Limb (tissue), 2 donors: Measurements from ENCODE around the gene RAD1.
A peak's percentile ranks its signal among the peaks of the same experiment; 100 is the strongest.

Source experiments
- DNase-seq, 2 donors: peaks; one replicate each; pipeline ENCODE4 v3.0.0-alpha.2; 2016; ENCODE audit errors: extremely low spot score in 2 of 2

Gene RAD1

DNA sequence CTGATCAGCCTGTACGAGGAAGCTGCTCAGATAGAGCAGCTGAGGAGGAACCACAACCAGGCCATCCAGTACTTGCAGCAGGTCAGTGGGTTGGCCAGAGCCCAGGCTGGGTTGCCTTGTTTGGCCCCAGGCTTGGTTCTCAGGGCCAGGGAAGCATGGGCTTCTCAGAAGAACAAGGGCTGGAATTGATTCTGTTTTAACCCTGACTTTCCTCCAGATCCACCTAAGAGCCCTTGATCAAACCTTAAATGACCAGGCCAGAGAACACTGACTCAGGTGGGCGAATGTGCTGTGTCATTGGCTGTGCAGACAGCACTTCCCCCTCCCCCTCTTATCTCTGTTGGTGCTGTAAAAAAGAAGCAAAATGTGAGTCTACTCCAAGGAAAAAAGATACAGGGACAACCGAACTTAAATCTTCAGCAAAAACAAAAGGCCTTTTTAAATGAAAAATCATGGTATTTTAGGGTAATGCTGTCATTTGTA, 48.3 kb downstream of the RAD1 start:
- DNase-seq = no peak

DNA sequence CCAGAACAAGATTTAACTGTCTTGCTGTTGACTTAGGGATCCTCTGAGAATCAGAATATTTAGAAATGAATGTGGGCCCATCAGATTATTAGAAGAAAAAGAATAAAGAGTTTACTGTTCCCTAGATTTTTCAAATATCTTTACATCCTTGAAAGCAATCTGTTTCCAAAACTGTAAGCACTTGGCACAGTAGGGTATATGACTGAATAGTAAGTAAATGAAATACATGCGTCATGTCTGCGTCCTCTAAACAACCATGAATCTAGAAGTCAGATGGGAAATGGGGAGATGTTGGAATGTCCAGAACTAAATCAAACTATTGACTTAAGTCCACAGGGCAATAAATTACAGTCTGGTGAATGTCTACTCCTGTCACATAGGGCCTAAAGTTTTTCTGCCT, 50.2 kb downstream of the RAD1 start:
- DNase-seq = peak in 1 of 2 donors; percentile 35

DNA sequence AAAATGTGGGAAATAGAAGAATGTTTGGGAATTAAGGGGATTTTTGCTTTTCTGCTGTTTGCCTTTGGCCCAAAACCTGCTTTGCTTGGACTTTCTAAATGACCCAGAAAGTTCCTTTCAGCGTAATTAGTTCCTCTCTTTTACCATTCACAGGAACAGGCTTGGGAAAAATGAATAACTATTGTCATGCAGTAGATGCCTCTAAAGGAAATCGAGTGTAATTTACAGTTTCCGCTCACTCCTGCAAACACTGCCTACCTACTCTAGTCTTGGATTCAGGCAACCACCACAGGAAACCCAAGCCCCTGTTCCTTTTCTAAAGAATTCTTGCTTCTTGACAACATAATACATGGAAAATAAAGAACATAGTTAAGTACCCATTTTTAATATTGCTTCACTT, 51.4 kb downstream of the RAD1 start:
- DNase-seq = no peak

DNA sequence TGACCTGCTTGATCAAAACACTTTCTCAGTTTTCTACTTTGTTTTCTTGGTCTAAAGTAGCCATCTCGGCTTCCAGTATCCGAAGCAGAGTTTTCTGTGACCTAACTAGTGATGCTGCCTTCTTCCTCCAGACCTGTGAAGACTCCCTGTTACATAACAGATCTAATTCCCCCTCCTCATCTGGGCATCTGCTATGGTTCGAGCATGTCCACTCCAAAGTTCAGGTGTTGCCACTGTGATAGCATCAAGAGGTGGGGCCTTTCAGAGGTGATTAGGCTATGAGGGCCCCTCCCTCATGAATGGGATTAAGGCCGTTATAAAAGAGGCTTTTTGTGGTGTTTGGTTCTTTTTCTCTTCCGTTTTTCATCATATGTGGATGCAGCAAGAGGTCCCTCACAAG, 56.1 kb downstream of the RAD1 start:
- no peak for DNase-seq

DNA sequence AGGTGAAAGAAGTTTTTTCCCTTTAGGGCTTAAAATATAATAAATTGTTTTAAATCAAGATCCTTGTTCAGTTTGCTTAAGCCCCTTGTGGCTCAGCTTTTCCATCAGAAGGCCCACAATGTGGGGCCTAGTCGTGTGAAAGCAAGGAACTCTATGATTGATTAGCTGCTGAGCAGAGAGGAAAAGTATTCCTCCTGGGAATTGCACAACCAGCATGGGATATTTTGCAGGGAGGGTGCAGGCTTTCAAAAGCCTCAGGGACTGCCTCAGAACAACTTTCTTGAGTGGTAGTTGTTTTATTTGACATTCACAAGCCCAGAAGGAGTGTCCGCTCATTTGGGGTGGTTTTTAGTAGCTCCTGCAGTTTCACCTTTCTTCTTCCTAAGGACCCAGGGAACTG, 56.5 kb downstream of the RAD1 start:
- DNase-seq = no peak

DNA sequence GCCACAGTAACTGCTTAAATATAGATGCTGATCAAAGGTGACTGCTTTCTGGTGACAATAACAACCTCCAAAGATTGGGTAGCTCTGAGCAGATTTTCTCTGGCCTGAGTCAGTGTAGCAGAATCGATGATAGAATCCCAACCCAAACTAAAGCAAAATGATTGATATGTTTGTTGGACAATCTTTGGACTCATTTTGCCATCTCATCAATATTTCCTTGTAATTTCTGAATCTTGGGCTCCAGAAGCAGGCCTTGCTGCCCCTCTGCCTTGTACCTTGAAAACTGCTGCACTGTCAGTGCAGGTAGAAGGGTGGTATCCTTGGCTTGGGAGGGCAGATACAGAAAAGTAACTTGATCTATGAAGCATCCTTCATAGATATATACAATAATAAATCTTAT, 57.4 kb downstream of the RAD1 start:
- no peak for DNase-seq

DNA sequence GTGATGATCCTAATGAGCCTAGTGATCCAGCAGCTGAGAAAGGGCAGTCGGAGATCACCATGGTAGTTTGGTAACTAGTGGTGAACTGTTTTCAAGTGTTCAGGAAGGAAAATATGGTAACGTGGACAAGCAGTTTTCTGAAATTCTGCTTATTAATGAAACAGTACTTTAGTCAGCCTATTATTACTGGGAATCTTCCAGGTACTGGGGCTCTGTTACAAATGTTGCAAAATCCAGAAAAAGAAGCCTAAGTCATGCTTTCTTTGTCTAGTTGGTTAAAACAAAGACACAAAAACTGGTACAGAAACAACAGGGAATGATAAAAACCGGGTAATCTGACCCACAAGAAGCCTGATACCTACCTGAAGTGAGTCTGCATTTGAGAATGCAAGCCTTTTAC, 58.1 kb downstream of the RAD1 start:
- DNase-seq = no peak
